ENCODE data around the gene KCNJ5.

Gene KCNJ5

GRCh38 chr11:128911701-128912100, 20.5 kb downstream of the KCNJ5 start:
- no peak overlapping the region for H3K4me3 ChIP-seq (ENCODE audit: low read length)
- DNase-seq (ENCODE audit: low read depth): no peak
- TF ChIP-seq, protein P1, sequence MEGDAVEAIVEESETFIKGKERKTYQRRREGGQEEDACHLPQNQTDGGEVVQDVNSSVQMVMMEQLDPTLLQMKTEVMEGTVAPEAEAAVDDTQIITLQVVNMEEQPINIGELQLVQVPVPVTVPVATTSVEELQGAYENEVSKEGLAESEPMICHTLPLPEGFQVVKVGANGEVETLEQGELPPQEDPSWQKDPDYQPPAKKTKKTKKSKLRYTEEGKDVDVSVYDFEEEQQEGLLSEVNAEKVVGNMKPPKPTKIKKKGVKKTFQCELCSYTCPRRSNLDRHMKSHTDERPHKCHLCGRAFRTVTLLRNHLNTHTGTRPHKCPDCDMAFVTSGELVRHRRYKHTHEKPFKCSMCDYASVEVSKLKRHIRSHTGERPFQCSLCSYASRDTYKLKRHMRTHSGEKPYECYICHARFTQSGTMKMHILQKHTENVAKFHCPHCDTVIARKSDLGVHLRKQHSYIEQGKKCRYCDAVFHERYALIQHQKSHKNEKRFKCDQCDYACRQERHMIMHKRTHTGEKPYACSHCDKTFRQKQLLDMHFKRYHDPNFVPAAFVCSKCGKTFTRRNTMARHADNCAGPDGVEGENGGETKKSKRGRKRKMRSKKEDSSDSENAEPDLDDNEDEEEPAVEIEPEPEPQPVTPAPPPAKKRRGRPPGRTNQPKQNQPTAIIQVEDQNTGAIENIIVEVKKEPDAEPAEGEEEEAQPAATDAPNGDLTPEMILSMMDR (conservative IDR thresholded peaks at IDR 0.05; ENCODE audit: low read depth, low read length): no peak

DNA sequence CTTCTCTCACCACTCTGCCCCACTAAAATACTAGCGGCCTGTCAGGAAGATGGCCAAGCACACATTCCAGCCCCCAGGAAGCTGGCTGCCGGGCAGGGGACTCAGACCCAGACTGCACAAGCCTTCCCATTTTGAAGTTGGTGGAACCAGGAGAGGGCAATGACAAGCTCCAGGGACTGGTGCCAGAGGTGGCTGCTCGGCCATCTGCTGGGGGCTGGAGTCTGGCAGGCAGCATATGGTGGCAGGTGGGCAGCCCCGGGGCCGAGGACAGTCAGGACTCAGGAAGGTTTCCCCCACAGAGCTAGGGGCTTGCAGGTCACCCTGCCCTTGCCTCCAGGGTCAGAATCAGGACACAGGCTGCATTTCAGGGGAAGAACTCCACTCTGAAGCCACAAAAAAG, 22.6 kb downstream of the KCNJ5 start:
- no peak for DNase-seq (ENCODE audit: low read depth)

DNA sequence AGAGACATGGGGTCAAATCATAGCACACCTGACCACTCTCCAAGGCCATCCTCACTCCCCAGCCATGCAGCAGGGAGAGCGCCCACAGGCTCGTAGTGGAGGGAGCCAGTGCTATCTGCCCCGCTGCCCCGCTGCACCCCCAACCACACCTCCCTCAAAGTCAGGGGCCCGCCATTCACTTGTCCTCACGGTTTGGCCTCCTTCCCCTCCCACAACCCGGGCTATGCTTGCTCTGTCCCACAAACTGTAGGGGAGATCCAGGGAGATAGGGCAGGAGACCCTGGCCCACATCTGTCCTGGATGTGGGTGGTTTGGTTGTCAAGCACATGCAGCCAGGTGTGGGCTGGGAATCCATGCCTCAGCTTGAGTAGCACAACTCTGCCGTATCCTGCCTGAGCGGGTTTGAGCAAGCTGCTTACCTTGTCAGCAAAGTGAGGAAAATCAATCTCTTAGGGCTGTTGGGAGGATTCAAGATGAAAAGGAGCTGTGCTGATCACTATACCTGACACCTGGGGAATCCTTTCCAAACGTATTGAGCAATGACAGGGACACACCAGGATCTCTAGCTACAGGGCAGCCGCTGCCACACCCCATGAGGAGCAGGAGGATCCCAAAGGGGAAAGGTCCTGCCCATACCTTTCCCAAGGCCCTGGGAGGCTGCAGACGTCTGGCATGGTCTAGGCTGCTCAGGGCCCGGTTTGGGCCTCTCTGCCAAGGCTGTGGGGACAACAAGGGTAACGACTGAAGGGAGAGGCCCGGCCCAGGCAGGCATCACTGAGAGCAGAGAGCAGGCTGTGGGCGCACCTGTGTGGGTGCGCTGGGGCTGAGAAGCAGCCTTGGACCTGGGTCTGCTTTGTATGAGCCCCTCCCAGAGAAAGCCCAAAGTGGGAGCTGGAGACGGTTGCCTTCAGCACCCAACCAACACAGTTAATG, 23.3 kb downstream of the KCNJ5 start:
- TF ChIP-seq, protein P1 (conservative IDR thresholded peaks at IDR 0.05; ENCODE audit: low read depth, low read length): no peak
- DNase-seq (ENCODE audit: low read depth): no peak
- no peak overlapping the region for H3K4me3 ChIP-seq (ENCODE audit: low read length)

More for the DNA sequence above, 22.6 kb downstream of the KCNJ5 start:
- TF ChIP-seq, protein P1 (conservative IDR thresholded peaks at IDR 0.05; ENCODE audit: low read depth, low read length): no peak
- no peak overlapping the region for H3K4me3 ChIP-seq (ENCODE audit: low read length)

DNA sequence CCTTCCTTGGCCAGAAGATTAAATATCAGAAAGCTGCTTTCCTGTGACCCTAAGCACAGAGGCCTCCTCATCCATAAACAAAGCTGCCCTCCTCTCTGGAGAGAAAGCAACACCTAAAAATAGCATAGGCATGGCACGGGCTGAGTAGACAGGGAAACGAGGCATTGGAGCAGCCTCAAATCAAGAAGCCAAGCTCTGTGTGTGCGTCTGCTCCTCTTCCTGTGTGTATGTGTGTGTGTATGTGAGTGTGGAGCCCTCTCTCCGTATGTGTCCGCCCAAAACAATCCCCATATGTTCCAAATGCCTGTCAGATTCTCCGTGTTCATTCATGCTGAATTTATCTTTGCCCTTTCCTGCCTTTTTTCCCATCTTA, 24.0 kb downstream of the KCNJ5 start:
- no peak for DNase-seq (ENCODE audit: low read depth)
- no peak overlapping the region for H3K4me3 ChIP-seq (ENCODE audit: low read length)
- TF ChIP-seq, protein P1 (conservative IDR thresholded peaks at IDR 0.05; ENCODE audit: low read depth, low read length): no peak

GRCh38 chr11:128916037-128916572, 24.9 kb downstream of the KCNJ5 start:
- no peak for DNase-seq (ENCODE audit: low read depth)
- TF ChIP-seq, protein P1 (conservative IDR thresholded peaks at IDR 0.05; ENCODE audit: low read depth, low read length): no peak
- H3K4me3 ChIP-seq (ENCODE audit: low read length): no peak overlapping the region

DNA sequence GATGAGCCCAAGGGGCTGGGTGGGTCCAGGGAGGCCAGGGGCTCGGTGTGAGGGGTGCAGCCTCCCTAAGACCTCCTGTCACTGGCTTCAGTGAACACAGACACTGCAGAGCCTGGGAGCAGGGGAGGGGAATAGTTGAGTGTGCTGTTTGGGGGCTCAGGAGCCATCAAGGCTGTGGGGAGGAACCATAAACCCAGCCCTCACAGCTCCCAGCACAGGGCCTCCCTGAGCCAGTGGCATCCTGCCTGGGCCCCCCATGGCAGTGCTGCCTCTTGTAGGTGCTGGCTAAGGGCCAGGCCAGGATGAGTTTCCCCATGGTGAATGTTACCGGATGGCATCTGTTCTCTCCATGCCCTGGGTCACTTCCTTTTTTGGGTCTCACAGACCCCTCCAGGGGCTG, 25.5 kb downstream of the KCNJ5 start:
- H3K4me3 ChIP-seq (ENCODE audit: low read length): no peak overlapping the region
- TF ChIP-seq, protein P1 (conservative IDR thresholded peaks at IDR 0.05; ENCODE audit: low read depth, low read length): no peak
- no peak for DNase-seq (ENCODE audit: low read depth)
